ENCODE measurements around the gene ADAMTS2. TPM values are rescaled to one million over a fixed set of nuclear protein-coding genes. Genes with fewer than 3 reads are reported as not detected.

ADAMTS2 gene
- total RNA-seq, 1 donor from 2014 or later, result 8.2 TPM

DNA sequence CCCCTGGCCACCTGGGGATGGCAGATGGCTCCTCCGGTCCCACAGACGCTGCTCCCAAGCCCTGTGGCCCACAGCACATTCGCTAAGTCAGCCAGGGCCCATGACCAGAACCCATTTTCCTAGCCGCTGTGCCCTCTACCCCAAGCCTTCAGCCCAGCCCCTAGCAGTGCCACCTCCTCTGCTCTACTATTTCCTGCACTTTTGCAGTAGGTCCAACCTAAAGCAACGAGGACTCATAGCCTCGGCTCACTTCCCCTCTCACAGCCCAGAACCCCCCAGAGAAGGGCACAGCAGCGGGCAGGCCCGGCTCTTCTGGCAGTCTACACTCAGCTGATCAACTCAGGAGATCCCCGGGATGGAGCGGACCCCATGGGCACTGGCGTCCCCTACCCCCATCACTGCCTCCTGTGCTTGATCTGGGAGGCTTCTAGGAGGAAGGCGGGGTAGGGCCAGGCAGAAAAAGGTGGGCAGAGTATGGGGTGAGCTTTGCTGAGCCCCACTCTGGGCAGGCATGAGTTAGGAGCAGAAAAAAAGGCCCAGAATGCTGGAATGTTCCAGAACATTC, 173.9 kb downstream of the ADAMTS2 start:
- Mint-ChIP-seq H3K4me1 (no peaks in the 10 kb centered on the region), H3K9me3 (no peaks in the 10 kb centered on the region), H3K27me3 (ENCODE audit: low read depth) (peaks cover 5% of the 10 kb centered on the region), H3K4me3 (no peak overlapping the region), H3K27ac (no peak overlapping the region), H3K36me3 (no peaks in the 10 kb centered on the region)
- TF ChIP-seq, protein P1, sequence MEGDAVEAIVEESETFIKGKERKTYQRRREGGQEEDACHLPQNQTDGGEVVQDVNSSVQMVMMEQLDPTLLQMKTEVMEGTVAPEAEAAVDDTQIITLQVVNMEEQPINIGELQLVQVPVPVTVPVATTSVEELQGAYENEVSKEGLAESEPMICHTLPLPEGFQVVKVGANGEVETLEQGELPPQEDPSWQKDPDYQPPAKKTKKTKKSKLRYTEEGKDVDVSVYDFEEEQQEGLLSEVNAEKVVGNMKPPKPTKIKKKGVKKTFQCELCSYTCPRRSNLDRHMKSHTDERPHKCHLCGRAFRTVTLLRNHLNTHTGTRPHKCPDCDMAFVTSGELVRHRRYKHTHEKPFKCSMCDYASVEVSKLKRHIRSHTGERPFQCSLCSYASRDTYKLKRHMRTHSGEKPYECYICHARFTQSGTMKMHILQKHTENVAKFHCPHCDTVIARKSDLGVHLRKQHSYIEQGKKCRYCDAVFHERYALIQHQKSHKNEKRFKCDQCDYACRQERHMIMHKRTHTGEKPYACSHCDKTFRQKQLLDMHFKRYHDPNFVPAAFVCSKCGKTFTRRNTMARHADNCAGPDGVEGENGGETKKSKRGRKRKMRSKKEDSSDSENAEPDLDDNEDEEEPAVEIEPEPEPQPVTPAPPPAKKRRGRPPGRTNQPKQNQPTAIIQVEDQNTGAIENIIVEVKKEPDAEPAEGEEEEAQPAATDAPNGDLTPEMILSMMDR (IDR thresholded peaks at IDR 0.05; ENCODE audit: unreplicated experiment), result no peak
- DNase-seq (ENCODE audit: low spot score in 2 of 2, unreplicated experiment in 2 of 2), result no peak

GRCh38 chr5:179170606-179171005, 174.7 kb downstream of the ADAMTS2 start:
- no peak overlapping the region for H3K4me3 Mint-ChIP-seq
- H3K4me1 Mint-ChIP-seq, result no peaks in the 10 kb centered on the region
- H3K27me3 Mint-ChIP-seq (ENCODE audit: low read depth), result peaks cover 5% of the 10 kb centered on the region
- no peak overlapping the region for H3K27ac Mint-ChIP-seq
- DNase-seq (ENCODE audit: low spot score in 2 of 2, unreplicated experiment in 2 of 2), result no peak
- H3K9me3 Mint-ChIP-seq, result no peaks in the 10 kb centered on the region
- no peaks in the 10 kb centered on the region for H3K36me3 Mint-ChIP-seq
- TF ChIP-seq, protein P1 (IDR thresholded peaks at IDR 0.05; ENCODE audit: unreplicated experiment), result no peak

DNA sequence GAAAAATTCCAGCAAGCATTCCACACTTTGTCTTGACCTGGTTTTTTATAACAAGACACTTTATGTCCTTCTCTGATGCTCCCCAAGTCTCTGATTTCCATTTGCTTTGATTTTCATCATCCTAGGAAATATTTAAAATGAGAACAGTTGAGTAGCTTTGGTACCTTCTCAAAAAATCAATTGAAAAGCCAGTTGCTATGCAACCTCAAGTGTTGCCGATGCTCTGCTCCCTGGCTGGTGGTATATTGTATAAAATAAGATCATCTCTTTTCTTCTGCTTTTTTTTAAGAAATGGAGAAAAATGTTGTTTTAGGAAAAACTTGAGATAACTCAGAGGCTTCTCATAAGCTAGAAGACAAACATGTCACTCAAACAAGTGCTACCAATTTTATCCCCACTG, 175.4 kb downstream of the ADAMTS2 start:
- Mint-ChIP-seq H3K4me1 (no peaks in the 10 kb centered on the region), H3K4me3 (no peak overlapping the region), H3K9me3 (no peaks in the 10 kb centered on the region), H3K36me3 (no peaks in the 10 kb centered on the region), H3K27ac (no peak overlapping the region), H3K27me3 (ENCODE audit: low read depth) (peaks cover 1% of the 10 kb centered on the region)
- TF ChIP-seq, protein P1 (IDR thresholded peaks at IDR 0.05; ENCODE audit: unreplicated experiment), result no peak
- DNase-seq (ENCODE audit: low spot score in 2 of 2, unreplicated experiment in 2 of 2), result no peak

GRCh38 chr5:179168664-179169063, 176.6 kb downstream of the ADAMTS2 start:
- Mint-ChIP-seq H3K27ac (no peak overlapping the region), H3K36me3 (no peaks in the 10 kb centered on the region), H3K4me1 (no peaks in the 10 kb centered on the region), H3K4me3 (no peak overlapping the region), H3K27me3 (ENCODE audit: low read depth) (no peaks in the 10 kb centered on the region), H3K9me3 (no peaks in the 10 kb centered on the region)
- DNase-seq (ENCODE audit: low spot score in 2 of 2, unreplicated experiment in 2 of 2), result peak in 1 of 2 experiments; percentile 6
- TF ChIP-seq, protein P1 (IDR thresholded peaks at IDR 0.05; ENCODE audit: unreplicated experiment), result no peak

DNA sequence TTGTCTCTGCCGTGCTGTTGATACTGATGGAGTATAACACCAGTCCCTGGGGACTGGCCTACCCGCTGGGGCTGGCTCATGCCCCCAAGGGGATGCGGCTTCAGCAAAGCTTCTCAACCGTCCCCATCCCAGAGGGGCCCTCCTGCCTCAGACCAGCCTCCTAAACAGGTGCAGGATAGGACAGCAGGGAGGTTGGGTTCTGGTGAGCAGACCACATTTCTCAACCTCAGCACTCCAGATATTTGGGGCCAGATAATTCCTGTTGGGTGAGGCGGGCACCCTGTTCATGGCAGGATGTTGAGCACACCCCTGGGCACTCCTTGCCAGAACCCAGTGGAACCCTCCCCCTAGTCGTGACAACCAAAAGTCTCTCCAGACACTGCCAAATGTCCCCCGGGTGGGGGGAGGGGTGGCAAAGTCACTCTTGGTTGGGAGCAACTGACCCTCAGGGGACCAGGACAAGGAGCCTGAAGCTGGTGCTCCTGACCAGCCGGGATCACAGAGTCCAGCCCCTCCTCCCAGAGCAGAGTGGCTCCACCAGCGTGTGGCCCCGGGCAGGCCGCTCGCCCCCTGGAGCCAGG, 177.3 kb downstream of the ADAMTS2 start:
- Mint-ChIP-seq H3K9me3 (no peaks in the 10 kb centered on the region), H3K4me1 (no peaks in the 10 kb centered on the region), H3K27me3 (ENCODE audit: low read depth) (no peaks in the 10 kb centered on the region), H3K36me3 (no peaks in the 10 kb centered on the region), H3K4me3 (no peak overlapping the region), H3K27ac (no peak overlapping the region)
- DNase-seq (ENCODE audit: low spot score in 2 of 2, unreplicated experiment in 2 of 2), result peak in 1 of 2 experiments; percentile 16
- TF ChIP-seq, protein P1 (IDR thresholded peaks at IDR 0.05; ENCODE audit: unreplicated experiment), result no peak
